Endothelial cell of umbilical vein (primary cell): ENCODE results near the gene STRBP.

Experiments used
- EZH2 ChIP-seq: IDR thresholded peaks from 2 replicates; pipeline ENCODE4 v1.6.1; 2012; ENCODE audit warnings: borderline replicate concordance, low read depth, mild to moderate bottlenecking, moderate library complexity, low read length, inconsistent platforms; ENCODE audit not compliant: severe bottlenecking
- JUN ChIP-seq: IDR thresholded peaks from 2 replicates; pipeline ENCODE4 v1.6.1; 2011; ENCODE audit warnings: borderline replicate concordance, low read depth; ENCODE audit not compliant: insufficient read length, insufficient read depth
- POLR2A ChIP-seq: IDR thresholded peaks from 2 replicates; pipeline ENCODE4 v1.6.1; 2012; ENCODE audit warnings: low read depth, mild to moderate bottlenecking, control low read depth, low read length
- POLR2AphosphoS5 ChIP-seq: IDR thresholded peaks from 2 replicates; pipeline ENCODE4 v1.6.1; 2012; ENCODE audit warnings: low read depth, mild to moderate bottlenecking, control low read depth, low read length, moderate library complexity; ENCODE audit not compliant: insufficient read depth
- TF ChIP-seq, protein P1 (sequence below), 2 donors: IDR thresholded peaks; 1 replicate in 1 of 2; 2 replicates in 1 of 2; pipeline ENCODE4 v1.5.1; 2011; ENCODE audit warnings: low read length in 2 of 2, mild to moderate bottlenecking in 2 of 2, moderate library complexity in 2 of 2, control low read depth in 1 of 2, inconsistent platforms in 1 of 2, low read depth in 1 of 2; ENCODE audit not compliant: insufficient read depth in 1 of 2; ENCODE audit errors: extremely low read depth in 1 of 2
- TF ChIP-seq, protein P2 (sequence below): IDR thresholded peaks from 2 replicates; pipeline ENCODE4 v1.6.1; 2011; ENCODE audit not compliant: insufficient read depth, insufficient read length

DNA sequence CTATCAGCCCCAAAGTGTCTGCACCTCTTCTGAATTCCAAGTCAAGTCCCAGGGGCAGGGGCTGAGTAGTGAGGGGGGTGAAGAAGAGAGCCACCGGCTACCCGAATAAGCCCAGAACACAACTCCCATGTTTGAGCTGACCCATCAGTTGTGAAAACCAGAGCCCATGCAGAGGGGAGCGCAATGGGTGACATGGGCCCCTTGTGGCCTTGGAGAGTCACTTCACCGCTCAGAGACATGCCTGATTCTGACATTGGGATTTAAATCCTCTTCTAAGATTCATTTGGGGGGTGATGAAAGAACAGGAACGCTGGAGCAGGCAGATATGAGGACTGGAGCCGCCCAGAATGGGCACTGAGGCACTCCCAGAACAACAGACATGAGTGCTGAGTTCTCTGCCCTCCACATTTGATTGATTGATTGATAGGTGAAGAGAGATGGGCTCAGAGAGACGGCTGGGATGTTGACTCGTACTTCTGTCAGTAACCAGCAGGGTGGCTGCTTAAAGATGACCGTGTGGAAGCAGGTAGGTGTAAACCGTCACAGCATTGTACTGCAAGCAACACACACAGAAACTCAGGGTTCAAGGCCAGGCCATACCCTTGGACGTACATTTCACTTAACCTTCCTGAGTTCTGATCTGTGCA lies 160.6 kb downstream of the STRBP start:
- no peak for TF ChIP-seq POLR2A
- TF ChIP-seq, protein P1, sequence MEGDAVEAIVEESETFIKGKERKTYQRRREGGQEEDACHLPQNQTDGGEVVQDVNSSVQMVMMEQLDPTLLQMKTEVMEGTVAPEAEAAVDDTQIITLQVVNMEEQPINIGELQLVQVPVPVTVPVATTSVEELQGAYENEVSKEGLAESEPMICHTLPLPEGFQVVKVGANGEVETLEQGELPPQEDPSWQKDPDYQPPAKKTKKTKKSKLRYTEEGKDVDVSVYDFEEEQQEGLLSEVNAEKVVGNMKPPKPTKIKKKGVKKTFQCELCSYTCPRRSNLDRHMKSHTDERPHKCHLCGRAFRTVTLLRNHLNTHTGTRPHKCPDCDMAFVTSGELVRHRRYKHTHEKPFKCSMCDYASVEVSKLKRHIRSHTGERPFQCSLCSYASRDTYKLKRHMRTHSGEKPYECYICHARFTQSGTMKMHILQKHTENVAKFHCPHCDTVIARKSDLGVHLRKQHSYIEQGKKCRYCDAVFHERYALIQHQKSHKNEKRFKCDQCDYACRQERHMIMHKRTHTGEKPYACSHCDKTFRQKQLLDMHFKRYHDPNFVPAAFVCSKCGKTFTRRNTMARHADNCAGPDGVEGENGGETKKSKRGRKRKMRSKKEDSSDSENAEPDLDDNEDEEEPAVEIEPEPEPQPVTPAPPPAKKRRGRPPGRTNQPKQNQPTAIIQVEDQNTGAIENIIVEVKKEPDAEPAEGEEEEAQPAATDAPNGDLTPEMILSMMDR (IDR thresholded peaks at IDR 0.05; ENCODE audit: extremely low read depth in 1 of 2, insufficient read depth in 1 of 2, low read depth in 1 of 2, low read length in 2 of 2), result no peak
- TF ChIP-seq POLR2AphosphoS5, result no peak
- TF ChIP-seq JUN, result no peak
- no peak for TF ChIP-seq EZH2
- TF ChIP-seq, protein P2, sequence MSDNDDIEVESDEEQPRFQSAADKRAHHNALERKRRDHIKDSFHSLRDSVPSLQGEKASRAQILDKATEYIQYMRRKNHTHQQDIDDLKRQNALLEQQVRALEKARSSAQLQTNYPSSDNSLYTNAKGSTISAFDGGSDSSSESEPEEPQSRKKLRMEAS, result no peak
